Stomach smooth muscle (tissue), 2 donors: ENCODE results near the gene ZFYVE1.
A peak's percentile ranks its signal among the peaks of the same experiment; 100 is the strongest.
"Not testable (repeated sequence)": the region's sequence is repeated elsewhere in the genome, so short reads cannot be mapped to it uniquely, and the experiment has no call there.

Source experiments
- H3K27ac ChIP-seq: one replicate; pipeline ENCODE4 v1.7.0; 2013; ENCODE audit warnings: mild to moderate bottlenecking, low read length, inconsistent platforms
- H3K27me3 ChIP-seq, 2 donors: one replicate each; pipeline ENCODE4 v1.7.0; 2013; ENCODE audit warnings: low read length in 2 of 2; ENCODE audit not compliant: insufficient read depth in 2 of 2, control insufficient read depth in 1 of 2
- H3K36me3 ChIP-seq, 2 donors: one replicate each; pipeline ENCODE4 v1.7.0; 2013; ENCODE audit warnings: low read length in 2 of 2; ENCODE audit not compliant: control insufficient read depth in 2 of 2, insufficient read depth in 2 of 2
- H3K4me1 ChIP-seq: one replicate; pipeline ENCODE4 v1.7.0; 2013; ENCODE audit warnings: low read length; ENCODE audit not compliant: control insufficient read depth, insufficient read depth
- H3K4me3 ChIP-seq, 2 donors: one replicate each; pipeline ENCODE4 v1.7.0; 2013; ENCODE audit warnings: low read length in 2 of 2
- H3K9ac ChIP-seq, 2 donors: one replicate each; pipeline ENCODE4 v1.7.0; 2013; ENCODE audit warnings: low read length in 2 of 2, mild to moderate bottlenecking in 1 of 2
- H3K9me3 ChIP-seq, 2 donors: one replicate each; pipeline ENCODE4 v1.7.0; 2013; ENCODE audit warnings: low read length in 2 of 2; ENCODE audit not compliant: control insufficient read depth in 2 of 2
- donor health status: healthy.
- donor health status: Pancreatic carcinoma.

ZFYVE1 gene

DNA sequence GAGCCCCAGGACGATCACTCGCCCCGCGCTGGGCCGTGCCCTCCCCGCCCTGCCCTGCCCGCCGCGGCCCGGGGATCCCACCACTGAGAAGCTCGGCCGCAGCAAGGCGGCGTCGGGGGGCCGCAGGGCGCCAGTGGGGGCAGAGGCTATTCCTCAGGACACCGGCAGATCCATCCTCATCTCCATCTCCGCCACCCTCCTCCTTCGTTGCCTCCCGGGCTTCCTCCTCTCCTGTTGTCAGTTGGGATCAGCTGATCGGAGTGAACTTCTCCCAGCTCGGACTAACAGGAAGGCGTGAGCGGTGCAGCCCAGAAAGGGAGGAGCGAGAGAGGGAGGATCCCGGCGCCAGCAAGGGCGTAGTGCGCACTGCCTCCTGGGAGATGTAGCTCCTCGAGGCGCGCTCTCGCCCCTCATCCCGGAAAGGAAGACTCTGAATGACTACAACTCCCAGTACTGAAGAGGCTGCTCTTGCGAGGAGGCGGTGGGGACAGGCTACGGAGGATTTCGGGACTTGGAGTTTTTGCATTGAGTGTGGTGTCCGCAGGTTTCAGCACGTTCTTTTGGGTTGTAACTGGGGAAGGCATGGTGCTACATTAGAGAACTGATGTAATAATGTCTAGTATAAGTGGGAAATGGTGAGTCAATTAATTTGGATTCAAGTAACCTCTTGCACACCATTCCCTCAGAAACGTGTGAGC lies at the start of gene ZFYVE1:
Gene ZFYVE1, minus strand, starts transcription at position 262 of the 698 bp plus-strand sequence. CDS start 2,598 bp downstream, outside the sequence.
- Histone ChIP-seq H3K27ac (peak within 1 kb of the TSS; percentile 73), H3K4me3 (peak within 1 kb of the TSS; percentile 65 to 85), H3K27me3 (no peaks in the 10 kb centered on the region), H3K9me3 (no peaks in the 10 kb centered on the region), H3K4me1 (peaks cover 9% of the 10 kb centered on the region), H3K9ac (peak within 1 kb of the TSS; percentile 71 to 73), H3K36me3 (peaks cover 11 to 14% of the 10 kb centered on the region in 2 donors)

- H3K9me3 ChIP-seq: no peaks in the 10 kb centered on the region
- H3K36me3 ChIP-seq: peaks cover 3 to 8% of the 10 kb centered on the region in 2 donors
- no peaks in the 10 kb centered on the region for H3K4me1 ChIP-seq
- H3K4me3 ChIP-seq: no peak overlapping the region
- no peak overlapping the region for H3K27ac ChIP-seq
- no peak overlapping the region for H3K9ac ChIP-seq
- H3K27me3 ChIP-seq: no peaks in the 10 kb centered on the region
Measured at GRCh38 chr14:73069585-73069984, 42.7 kb upstream of the ZFYVE1 start.

GRCh38 chr14:73058922-73059673 lies 32.2 kb upstream of the ZFYVE1 start:
- H3K9ac ChIP-seq: peak overlapping the region; percentile 90 to 98
- peaks cover 4% of the 10 kb centered on the region in 2 donors for H3K36me3 ChIP-seq
- no peaks in the 10 kb centered on the region for H3K27me3 ChIP-seq
- H3K4me3 ChIP-seq: peak overlapping the region; percentile 78 to 95
- peak overlapping the region; percentile 96 for H3K27ac ChIP-seq
- H3K4me1 ChIP-seq: peaks cover 21% of the 10 kb centered on the region
- no peaks in the 10 kb centered on the region for H3K9me3 ChIP-seq

- Histone ChIP-seq H3K9me3 (no peaks in the 10 kb centered on the region), H3K27ac (peak within 1 kb of the TSS; percentile 96), H3K9ac (peak within 1 kb of the TSS; percentile 90 to 98), H3K4me1 (peaks cover 21% of the 10 kb centered on the region), H3K27me3 (no peaks in the 10 kb centered on the region), H3K4me3 (peak within 1 kb of the TSS; percentile 78 to 95), H3K36me3 (peaks cover 0 to under 1% of the 10 kb centered on the region in 2 donors)
Measured at GRCh38 chr14:73058224-73058921, 31.5 kb upstream of the ZFYVE1 start, which contains the start of gene RBM25. Gene RBM25, plus strand, starts transcription at chr14:73058534. Its CDS starts 13,108 bp downstream, at chr14:73071642.

DNA sequence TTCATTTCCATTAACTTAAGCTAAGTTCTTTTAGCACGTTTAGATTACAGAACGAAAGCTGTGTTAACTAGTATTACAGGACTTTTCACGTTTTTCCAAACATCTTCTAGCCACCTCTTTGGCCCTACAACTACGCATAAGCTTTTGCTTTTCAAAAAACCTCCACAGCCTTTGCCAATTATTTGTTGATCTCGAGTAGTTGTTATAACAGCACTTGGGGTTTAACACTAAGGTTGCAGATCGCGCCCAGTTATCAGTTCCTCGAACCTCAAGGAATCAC lies 31.0 kb upstream of the ZFYVE1 start:
- H3K9me3 ChIP-seq: no peaks in the 10 kb centered on the region
- no peaks in the 10 kb centered on the region for H3K36me3 ChIP-seq
- H3K27me3 ChIP-seq: no peaks in the 10 kb centered on the region
- H3K4me3 ChIP-seq: peak overlapping the region; percentile 78 to 95
- peak overlapping the region; percentile 90 to 98 for H3K9ac ChIP-seq
- H3K27ac ChIP-seq: peak overlapping the region; percentile 96
- H3K4me1 ChIP-seq: peaks cover 21% of the 10 kb centered on the region

DNA sequence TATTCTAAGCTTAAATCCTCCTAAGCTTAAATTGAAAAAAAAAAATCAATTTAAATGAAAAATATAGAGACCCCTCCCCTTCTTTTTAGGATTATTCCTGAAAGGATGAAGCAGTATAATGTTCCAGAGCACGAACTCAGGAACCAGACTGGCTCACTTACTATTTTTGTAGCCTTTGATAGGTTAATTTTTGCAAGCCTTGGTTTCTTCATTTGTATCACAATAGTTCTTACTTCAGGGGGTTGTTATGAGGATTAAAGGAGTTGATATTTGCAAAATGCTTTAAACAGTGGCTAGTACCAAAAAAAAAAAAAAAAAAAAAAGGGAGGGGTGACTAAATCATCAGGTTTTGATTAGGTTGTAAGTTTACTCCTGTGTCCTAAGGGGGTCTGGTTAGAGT lies 28.3 kb upstream of the ZFYVE1 start:
- H3K27me3 ChIP-seq: no peaks in the 10 kb centered on the region
- no peaks in the 10 kb centered on the region for H3K36me3 ChIP-seq
- H3K4me1 ChIP-seq: peaks cover 11% of the 10 kb centered on the region
- no peaks in the 10 kb centered on the region for H3K9me3 ChIP-seq
- H3K27ac ChIP-seq: no peak overlapping the region
- no peak overlapping the region for H3K4me3 ChIP-seq
- no peak overlapping the region for H3K9ac ChIP-seq

- no peaks in the 10 kb centered on the region for H3K36me3 ChIP-seq
- no peaks in the 10 kb centered on the region for H3K4me1 ChIP-seq
- H3K4me3 ChIP-seq: no peak overlapping the region
- no peak overlapping the region for H3K9ac ChIP-seq
- H3K9me3 ChIP-seq: no peaks in the 10 kb centered on the region
- H3K27me3 ChIP-seq: no peaks in the 10 kb centered on the region
- no peak overlapping the region for H3K27ac ChIP-seq
Measured at GRCh38 chr14:73049428-73049827, 22.5 kb upstream of the ZFYVE1 start.

DNA sequence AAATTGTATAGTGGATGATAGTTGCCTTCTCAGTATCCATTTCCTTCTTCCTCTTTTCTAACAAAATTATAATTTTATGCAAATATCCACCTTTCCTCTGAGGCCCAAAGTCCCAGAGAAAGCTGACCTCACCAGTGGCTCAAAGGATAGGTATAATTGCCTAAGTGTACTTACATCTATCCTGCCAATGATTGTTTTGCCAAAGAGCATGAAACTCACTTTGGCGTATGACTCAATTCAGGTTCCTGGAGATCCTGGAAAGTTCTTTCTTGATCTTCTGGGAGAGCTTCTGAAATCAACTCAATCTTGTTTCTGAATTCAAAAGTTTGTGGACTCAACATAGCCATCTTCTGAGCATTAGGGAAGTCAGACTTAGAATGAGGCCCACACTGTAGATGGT lies 20.9 kb upstream of the ZFYVE1 start:
- no peak overlapping the region for H3K27ac ChIP-seq
- H3K9me3 ChIP-seq: no peaks in the 10 kb centered on the region
- no peak overlapping the region for H3K4me3 ChIP-seq
- no peaks in the 10 kb centered on the region for H3K4me1 ChIP-seq
- no peak overlapping the region for H3K9ac ChIP-seq
- H3K36me3 ChIP-seq: no peaks in the 10 kb centered on the region
- no peaks in the 10 kb centered on the region for H3K27me3 ChIP-seq

- not testable (repeated sequence) for H3K9ac ChIP-seq, H3K27ac ChIP-seq, H3K4me3 ChIP-seq, H3K4me1 ChIP-seq, H3K27me3 ChIP-seq, H3K36me3 ChIP-seq, H3K9me3 ChIP-seq
Measured at GRCh38 chr14:73036706-73037450, 10.0 kb upstream of the ZFYVE1 start.

- Histone ChIP-seq H3K36me3 (peaks cover 10 to 11% of the 10 kb centered on the region in 2 donors), H3K4me1 (peaks cover 9% of the 10 kb centered on the region), H3K4me3 (no peak overlapping the region), H3K27me3 (no peaks in the 10 kb centered on the region), H3K27ac (no peak overlapping the region), H3K9me3 (no peaks in the 10 kb centered on the region), H3K9ac (no peak overlapping the region)
Measured at GRCh38 chr14:73027984-73028383, 1.1 kb upstream of the ZFYVE1 start.
